Stimulated activated naive B cell treated with anti-CD40 and anti-IgM and Interleukin-4, amounts not matched to agents 10 μg/mL and 1 μg/mL and 100 μg/mL, for 72 hours (primary cell): ENCODE measurements around the gene SEC14L3.
A peak's percentile ranks its signal among the peaks of the same experiment; 100 is the strongest.

Source experiments
- ATAC-seq, 2 donors: fragments of 150-1000 bp; cut with Tn5 transposase; replicated peaks; 2 replicates each; pipeline ENCODE4 v1.10.0; 2021; ENCODE audit warnings: moderate library complexity in 1 of 2
- DNase-seq: peaks from one replicate; pipeline ENCODE4 v3.0.0; 2021
- H3K27ac Mint-ChIP-seq: one replicate; pipeline ENCODE4 v1.8.0; 2022; ENCODE audit warnings: mild to moderate bottlenecking, mixed read lengths
- H3K27me3 Mint-ChIP-seq, 2 donors: one replicate each; pipeline ENCODE4 v1.8.0; 2022; ENCODE audit warnings: mixed read lengths in 2 of 2
- H3K36me3 Mint-ChIP-seq, 2 donors: one replicate each; pipeline ENCODE4 v1.8.0; 2022; ENCODE audit warnings: mixed read lengths in 2 of 2, mild to moderate bottlenecking in 1 of 2
- H3K4me1 Mint-ChIP-seq, 2 donors: one replicate each; pipeline ENCODE4 v1.8.0; 2022; ENCODE audit warnings: mixed read lengths in 2 of 2, mild to moderate bottlenecking in 1 of 2
- H3K4me3 Mint-ChIP-seq, 2 donors: one replicate each; pipeline ENCODE4 v1.8.0; 2022; ENCODE audit warnings: mild to moderate bottlenecking in 2 of 2, mixed read lengths in 2 of 2, moderate library complexity in 1 of 2
- H3K9me3 Mint-ChIP-seq, 2 donors: one replicate each; pipeline ENCODE4 v1.8.0; 2022; ENCODE audit warnings: mixed read lengths in 2 of 2, mild to moderate bottlenecking in 1 of 2

SEC14L3 gene

DNA sequence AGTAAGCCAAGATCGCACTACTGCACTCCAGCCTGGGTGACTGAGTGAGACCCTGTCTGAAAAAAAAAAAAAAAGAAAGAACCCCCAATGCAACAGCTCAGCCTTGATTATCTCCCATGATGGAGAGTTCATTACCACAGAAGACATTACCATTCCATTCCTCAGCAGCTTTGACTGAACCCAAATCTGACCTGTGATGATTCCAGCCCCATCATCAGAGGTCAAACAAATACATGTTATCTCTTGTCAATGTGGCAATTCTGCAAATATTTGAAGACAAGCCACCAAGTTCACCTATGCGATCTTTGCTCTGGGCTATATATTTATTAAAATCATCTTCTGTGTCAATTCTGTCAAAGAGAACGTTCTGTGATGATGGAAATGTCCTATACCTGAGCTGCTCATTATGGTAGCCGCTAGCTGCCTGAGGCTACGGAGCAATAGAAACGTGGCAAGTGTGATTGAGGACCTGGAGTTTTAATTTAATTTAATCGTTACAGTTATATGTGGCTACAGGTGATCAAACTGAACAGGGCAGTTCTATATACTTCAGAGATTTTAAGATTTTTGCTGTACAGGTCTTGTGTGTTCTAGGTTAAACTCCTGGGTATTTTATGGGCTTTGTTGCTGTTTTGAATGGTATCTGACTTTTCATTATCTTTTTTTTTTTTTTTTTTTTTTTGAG, 25.8 kb upstream of the SEC14L3 start:
- H3K27ac Mint-ChIP-seq: no peak overlapping the region

GRCh38 chr22:30495041-30495784, 23.4 kb upstream of the SEC14L3 start:
- ATAC-seq: no peak
- Mint-ChIP-seq H3K36me3 (no peaks in the 10 kb centered on the region), H3K4me1 (no peaks in the 10 kb centered on the region), H3K27ac (no peak overlapping the region), H3K4me3 (no peak overlapping the region), H3K27me3 (peaks cover 28 to 41% of the 10 kb centered on the region in 2 donors), H3K9me3 (no peaks in the 10 kb centered on the region)
- no peak for DNase-seq

More for the DNA sequence above, 25.8 kb upstream of the SEC14L3 start:
- ATAC-seq: no peak
- Mint-ChIP-seq H3K4me3 (no peak overlapping the region), H3K9me3 (no peaks in the 10 kb centered on the region), H3K36me3 (no peaks in the 10 kb centered on the region), H3K27me3 (peaks cover 28 to 33% of the 10 kb centered on the region in 2 donors), H3K4me1 (no peaks in the 10 kb centered on the region)
- DNase-seq: no peak

GRCh38 chr22:30492144-30492543, 20.3 kb upstream of the SEC14L3 start:
- Mint-ChIP-seq H3K36me3 (no peaks in the 10 kb centered on the region), H3K9me3 (no peaks in the 10 kb centered on the region), H3K4me1 (no peaks in the 10 kb centered on the region), H3K27ac (no peak overlapping the region), H3K4me3 (no peak overlapping the region), H3K27me3 (peaks cover 24 to 37% of the 10 kb centered on the region in 2 donors)
- no peak for DNase-seq
- ATAC-seq: no peak

- DNase-seq (no peak), ATAC-seq (no peak)
- H3K4me3 Mint-ChIP-seq: no peak overlapping the region
- H3K36me3 Mint-ChIP-seq: no peaks in the 10 kb centered on the region
- H3K27me3 Mint-ChIP-seq: peaks cover 24 to 37% of the 10 kb centered on the region in 2 donors
- H3K9me3 Mint-ChIP-seq: no peaks in the 10 kb centered on the region
- H3K4me1 Mint-ChIP-seq: no peaks in the 10 kb centered on the region
- no peak overlapping the region for H3K27ac Mint-ChIP-seq
Measured at GRCh38 chr22:30491381-30491780, 19.6 kb upstream of the SEC14L3 start.

- H3K4me1 Mint-ChIP-seq: peaks cover 3 to 4% of the 10 kb centered on the region in 2 donors
- H3K27ac Mint-ChIP-seq: no peak overlapping the region
- no peaks in the 10 kb centered on the region for H3K9me3 Mint-ChIP-seq
- no peak overlapping the region for H3K4me3 Mint-ChIP-seq
- no peak for ATAC-seq
- no peak for DNase-seq
- H3K36me3 Mint-ChIP-seq: no peaks in the 10 kb centered on the region
- peaks cover 20 to 37% of the 10 kb centered on the region in 2 donors for H3K27me3 Mint-ChIP-seq
Measured at GRCh38 chr22:30490399-30490798, 18.6 kb upstream of the SEC14L3 start.

DNA sequence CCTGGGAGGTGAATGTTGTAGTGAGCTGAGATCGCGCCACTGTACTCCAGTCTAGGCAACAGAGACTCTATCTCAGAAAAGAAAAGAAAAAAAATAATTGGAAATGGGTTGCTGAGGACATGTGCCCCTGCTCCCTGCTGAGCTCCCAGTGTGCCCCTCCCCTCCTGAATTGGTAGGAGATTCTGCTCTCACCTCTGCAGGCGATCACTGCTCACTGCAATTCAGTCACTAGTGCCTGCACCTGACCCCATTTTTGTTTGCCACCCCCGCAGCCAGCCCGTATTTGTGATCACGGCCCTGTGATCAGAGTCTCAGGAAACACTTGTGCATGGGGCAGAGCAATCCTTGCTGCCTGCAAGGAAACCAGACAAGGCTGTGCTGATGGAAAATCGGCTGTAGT, 16.3 kb upstream of the SEC14L3 start:
- H3K9me3 Mint-ChIP-seq: no peaks in the 10 kb centered on the region
- no peaks in the 10 kb centered on the region for H3K36me3 Mint-ChIP-seq
- no peak overlapping the region for H3K4me3 Mint-ChIP-seq
- H3K27ac Mint-ChIP-seq: no peak overlapping the region
- H3K4me1 Mint-ChIP-seq: peaks cover 4 to 8% of the 10 kb centered on the region in 2 donors
- peaks cover 9 to 21% of the 10 kb centered on the region in 2 donors for H3K27me3 Mint-ChIP-seq
- no peak for ATAC-seq
- no peak for DNase-seq

- no peaks in the 10 kb centered on the region for H3K9me3 Mint-ChIP-seq
- DNase-seq (no peak), ATAC-seq (no peak)
- H3K36me3 Mint-ChIP-seq: no peaks in the 10 kb centered on the region
- H3K4me1 Mint-ChIP-seq: peaks cover 4 to 8% of the 10 kb centered on the region in 2 donors
- peaks cover 11 to 16% of the 10 kb centered on the region in 2 donors for H3K27me3 Mint-ChIP-seq
- no peak overlapping the region for H3K4me3 Mint-ChIP-seq
- H3K27ac Mint-ChIP-seq: no peak overlapping the region
Measured at GRCh38 chr22:30486661-30487115, 14.9 kb upstream of the SEC14L3 start.

GRCh38 chr22:30486118-30486517, 14.3 kb upstream of the SEC14L3 start:
- Mint-ChIP-seq H3K27ac (no peak overlapping the region), H3K4me1 (peaks cover 4 to 8% of the 10 kb centered on the region in 2 donors), H3K4me3 (no peak overlapping the region), H3K36me3 (no peaks in the 10 kb centered on the region), H3K9me3 (no peaks in the 10 kb centered on the region), H3K27me3 (peaks cover 5 to 19% of the 10 kb centered on the region in 2 donors)
- no peak for DNase-seq
- ATAC-seq: no peak

GRCh38 chr22:30485362-30485988, 13.7 kb upstream of the SEC14L3 start:
- DNase-seq: peak; percentile 60
- no peaks in the 10 kb centered on the region for H3K36me3 Mint-ChIP-seq

DNA sequence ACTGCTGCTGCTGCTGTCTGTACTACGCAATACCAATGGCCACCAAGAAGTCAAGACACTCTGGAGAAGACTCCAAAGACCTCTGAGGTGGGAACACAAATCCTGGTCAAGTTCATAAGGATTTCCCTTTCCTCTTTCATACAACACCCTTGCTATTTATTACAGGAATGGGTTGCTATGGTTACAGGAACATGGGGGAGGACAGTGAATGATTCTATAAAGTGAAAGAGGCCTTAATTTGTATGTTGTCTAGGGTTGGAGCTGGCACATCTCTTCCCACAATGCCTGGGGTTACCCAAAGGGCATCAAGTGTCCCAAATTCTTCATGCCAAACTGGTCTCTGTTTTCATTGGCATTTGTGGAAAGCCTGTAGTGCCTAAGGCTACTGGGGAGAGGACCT, 11.4 kb upstream of the SEC14L3 start:
- ATAC-seq (no peak), DNase-seq (no peak)
- H3K36me3 Mint-ChIP-seq: no peaks in the 10 kb centered on the region
- H3K4me3 Mint-ChIP-seq: no peak overlapping the region
- H3K27me3 Mint-ChIP-seq: peaks cover 8 to 14% of the 10 kb centered on the region in 2 donors
- H3K9me3 Mint-ChIP-seq: no peaks in the 10 kb centered on the region
- peaks cover 4 to 8% of the 10 kb centered on the region in 2 donors for H3K4me1 Mint-ChIP-seq
- H3K27ac Mint-ChIP-seq: no peak overlapping the region

More at GRCh38 chr22:30485362-30485988, 13.7 kb upstream of the SEC14L3 start:
- Mint-ChIP-seq H3K27me3 (peaks cover 2 to 14% of the 10 kb centered on the region in 2 donors), H3K4me1 (peaks cover 4 to 8% of the 10 kb centered on the region in 2 donors), H3K4me3 (no peak overlapping the region), H3K27ac (no peak overlapping the region), H3K9me3 (no peaks in the 10 kb centered on the region)
- peak; percentile 98 to 99 for ATAC-seq

- H3K36me3 Mint-ChIP-seq: no peaks in the 10 kb centered on the region
- DNase-seq: no peak
- no peaks in the 10 kb centered on the region for H3K9me3 Mint-ChIP-seq
- no peak overlapping the region for H3K4me3 Mint-ChIP-seq
- H3K4me1 Mint-ChIP-seq: peaks cover 4 to 8% of the 10 kb centered on the region in 2 donors
- H3K27me3 Mint-ChIP-seq: peaks cover 14 to 16% of the 10 kb centered on the region in 2 donors
- ATAC-seq: no peak
- H3K27ac Mint-ChIP-seq: no peak overlapping the region
Measured at GRCh38 chr22:30481711-30482110, 9.9 kb upstream of the SEC14L3 start.

GRCh38 chr22:30479981-30480380, 8.2 kb upstream of the SEC14L3 start:
- no peak overlapping the region for H3K4me3 Mint-ChIP-seq
- no peak for DNase-seq
- H3K36me3 Mint-ChIP-seq: no peaks in the 10 kb centered on the region
- ATAC-seq: no peak
- H3K4me1 Mint-ChIP-seq: peaks cover 0 to 2% of the 10 kb centered on the region in 2 donors
- no peak overlapping the region for H3K27ac Mint-ChIP-seq
- no peaks in the 10 kb centered on the region for H3K9me3 Mint-ChIP-seq
- peaks cover 18 to 19% of the 10 kb centered on the region in 2 donors for H3K27me3 Mint-ChIP-seq

GRCh38 chr22:30474683-30475424, 3.0 kb upstream of the SEC14L3 start:
- Mint-ChIP-seq H3K9me3 (no peaks in the 10 kb centered on the region), H3K27me3 (peaks cover 27 to 44% of the 10 kb centered on the region in 2 donors), H3K27ac (no peak overlapping the region), H3K4me1 (no peaks in the 10 kb centered on the region), H3K4me3 (no peak overlapping the region), H3K36me3 (no peaks in the 10 kb centered on the region)
- no peak for DNase-seq
- ATAC-seq: no peak

- H3K27ac Mint-ChIP-seq: no peak overlapping the region
- H3K9me3 Mint-ChIP-seq: no peaks in the 10 kb centered on the region
- H3K27me3 Mint-ChIP-seq: peaks cover 27 to 46% of the 10 kb centered on the region in 2 donors
- H3K36me3 Mint-ChIP-seq: no peaks in the 10 kb centered on the region
- no peak for DNase-seq
- H3K4me3 Mint-ChIP-seq: no peak overlapping the region
- ATAC-seq: no peak
- H3K4me1 Mint-ChIP-seq: no peaks in the 10 kb centered on the region
Measured at GRCh38 chr22:30474121-30474520, 2.3 kb upstream of the SEC14L3 start.
